CMK (cell line): ENCODE results near the gene UBN1.

ENCODE experiments used
- DNase-seq: peaks from one replicate; pipeline ENCODE4 v3.0.0-alpha.2; 2010; ENCODE audit warnings: low read depth

Gene UBN1

DNA sequence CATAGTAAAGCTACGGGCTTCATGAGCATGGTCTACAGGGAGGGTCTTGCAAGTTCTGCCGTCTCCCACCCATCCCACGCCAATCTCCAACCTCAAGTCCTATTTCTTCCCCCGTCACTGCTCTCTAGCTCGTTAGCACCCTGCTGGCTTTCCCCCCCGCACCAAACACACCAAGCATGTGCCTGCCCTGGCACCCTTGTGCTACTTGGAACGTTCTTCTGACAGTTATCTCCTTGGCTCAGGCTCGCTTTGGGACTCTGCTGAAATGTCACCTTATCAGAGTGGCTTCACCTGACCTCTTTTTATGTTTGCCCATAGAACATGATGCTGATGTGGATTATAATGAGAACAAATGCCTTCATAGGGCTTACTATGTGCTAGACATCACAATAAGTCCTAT, 22.1 kb upstream of the UBN1 start:
- DNase-seq: no peak

DNA sequence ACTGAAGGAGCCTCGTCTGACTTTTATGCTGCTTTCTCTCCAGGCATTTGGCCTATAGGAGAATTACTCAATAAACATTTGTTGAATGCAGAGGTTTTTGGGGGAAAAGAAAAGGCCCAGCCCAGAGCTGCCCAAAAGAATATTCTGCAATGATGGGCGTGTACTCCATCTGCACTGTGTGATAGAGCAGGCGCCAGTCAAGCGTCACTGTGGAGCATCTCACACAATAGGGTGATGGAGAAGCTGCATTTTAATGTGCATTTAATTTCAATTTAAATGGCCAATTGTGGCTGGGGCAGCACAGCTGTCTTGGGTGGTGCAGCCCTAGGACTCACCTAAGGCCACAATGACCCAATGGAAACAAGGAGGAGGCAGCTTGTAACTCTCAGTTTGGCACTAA, 20.8 kb upstream of the UBN1 start:
- DNase-seq: no peak

GRCh38 chr16:4826980-4827379, 20.3 kb upstream of the UBN1 start:
- no peak for DNase-seq

GRCh38 chr16:4828567-4829321, 18.5 kb upstream of the UBN1 start:
- DNase-seq: no peak

GRCh38 chr16:4830408-4830807, 16.9 kb upstream of the UBN1 start:
- no peak for DNase-seq

GRCh38 chr16:4831616-4832015, 15.7 kb upstream of the UBN1 start:
- DNase-seq: no peak

- no peak for DNase-seq
Measured at GRCh38 chr16:4832698-4833343, 14.5 kb upstream of the UBN1 start.

- no peak for DNase-seq
Measured at GRCh38 chr16:4833584-4833983, 13.7 kb upstream of the UBN1 start.

DNA sequence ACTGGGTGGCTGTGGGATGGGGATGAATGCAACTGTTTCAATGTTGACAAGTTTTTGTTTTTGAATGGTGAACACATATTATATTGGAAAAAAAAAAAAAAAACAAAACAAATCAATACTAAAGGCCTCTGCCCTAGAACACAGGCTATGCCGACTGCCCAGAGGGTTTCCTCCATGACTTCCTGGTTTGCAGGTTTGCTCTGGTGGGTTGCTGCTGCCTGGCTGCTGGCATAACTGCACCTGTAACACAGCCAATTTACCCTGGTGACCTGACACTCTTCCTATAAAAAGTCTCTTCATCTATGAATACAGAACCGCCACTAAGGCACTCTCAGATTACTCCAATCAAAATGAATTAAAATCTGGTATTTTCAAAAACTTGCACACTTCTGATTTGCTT, 10.6 kb upstream of the UBN1 start:
- no peak for DNase-seq

- DNase-seq: no peak
Measured at GRCh38 chr16:4837733-4838501, 9.4 kb upstream of the UBN1 start.

GRCh38 chr16:4839942-4840341, 7.3 kb upstream of the UBN1 start:
- no peak for DNase-seq

DNA sequence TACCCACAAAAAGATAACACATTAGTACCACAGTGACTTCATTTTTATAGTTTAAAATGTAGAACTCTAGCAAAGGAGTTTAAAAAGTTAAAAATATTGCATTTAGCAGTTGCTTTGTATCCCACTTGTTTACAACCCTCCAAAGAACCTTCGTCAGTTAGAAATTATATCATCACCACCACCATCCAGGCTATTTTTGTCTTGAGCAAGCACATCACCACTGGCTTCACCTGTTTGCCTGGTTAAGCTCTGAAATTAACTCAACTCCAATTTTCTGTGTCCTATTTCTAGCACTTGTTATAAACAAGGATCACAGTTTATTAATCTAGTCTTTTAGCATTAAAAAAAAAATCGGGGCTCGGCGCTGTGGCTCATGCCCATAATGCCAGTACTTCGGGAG, 6.3 kb upstream of the UBN1 start:
- no peak for DNase-seq

- DNase-seq: no peak
Measured at GRCh38 chr16:4846503-4846900, 779 bp upstream of the UBN1 start.

DNA sequence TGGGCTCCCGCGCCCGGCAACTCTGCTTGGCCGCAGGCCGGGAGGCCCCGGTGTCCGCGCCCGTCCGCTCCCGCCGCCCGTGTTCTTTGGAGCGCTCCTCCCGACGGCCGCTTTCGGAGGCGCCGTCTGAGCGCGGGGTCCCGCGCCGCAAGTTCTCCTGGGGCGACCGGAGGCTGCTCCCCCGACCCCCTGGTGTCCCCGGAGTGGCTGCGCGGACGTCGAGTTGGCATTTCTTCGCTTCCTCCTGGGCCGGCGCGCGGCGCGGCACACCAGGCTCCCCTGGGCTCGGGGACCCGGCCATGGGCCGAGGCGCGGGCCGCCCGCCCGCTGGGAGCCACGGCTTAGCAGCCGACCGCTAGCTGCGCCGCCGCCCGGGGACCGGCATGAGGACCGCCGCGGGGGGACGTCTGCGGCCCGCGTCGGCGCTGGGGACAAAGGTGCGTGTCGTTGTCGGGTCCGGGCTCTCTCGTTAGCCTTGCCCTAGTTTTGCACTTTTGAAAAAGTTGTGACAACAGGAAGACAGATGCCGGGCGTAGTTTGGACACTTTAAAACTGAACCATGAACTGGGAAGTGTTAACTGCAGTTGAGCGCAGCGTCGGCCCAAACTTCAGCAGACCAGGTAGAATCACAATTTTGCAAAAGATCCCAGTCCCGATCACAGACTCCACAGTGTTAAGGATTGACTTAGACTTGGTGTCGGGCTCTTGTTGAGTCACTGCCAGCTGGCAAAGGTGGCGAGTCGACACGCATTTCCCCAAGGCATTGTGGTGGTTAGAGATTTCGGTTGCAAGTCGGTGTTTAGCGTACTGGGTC, 700 bp downstream of the UBN1 start:
- no peak for DNase-seq

DNA sequence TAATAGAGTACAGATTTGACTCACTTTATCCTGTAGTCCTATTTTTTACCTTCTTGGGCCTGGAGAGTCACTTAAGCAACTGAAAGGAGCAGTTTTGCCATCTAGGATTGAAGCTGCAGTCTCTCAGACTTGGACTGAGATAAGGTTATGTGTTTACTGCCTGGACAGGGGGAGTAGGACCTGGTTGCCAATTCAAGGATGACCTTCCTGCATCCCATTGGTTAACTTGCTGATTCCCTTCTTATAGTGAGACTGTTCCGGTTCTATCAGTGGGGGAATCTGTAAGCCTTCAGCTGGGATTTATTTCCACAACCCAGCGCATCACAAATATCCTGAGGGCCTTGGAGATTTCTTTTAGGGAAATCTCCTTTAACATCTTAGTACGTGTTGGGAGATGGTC, 2.9 kb downstream of the UBN1 start:
- no peak for DNase-seq

- no peak for DNase-seq
Measured at GRCh38 chr16:4852221-4852872, 5.1 kb downstream of the UBN1 start.

DNA sequence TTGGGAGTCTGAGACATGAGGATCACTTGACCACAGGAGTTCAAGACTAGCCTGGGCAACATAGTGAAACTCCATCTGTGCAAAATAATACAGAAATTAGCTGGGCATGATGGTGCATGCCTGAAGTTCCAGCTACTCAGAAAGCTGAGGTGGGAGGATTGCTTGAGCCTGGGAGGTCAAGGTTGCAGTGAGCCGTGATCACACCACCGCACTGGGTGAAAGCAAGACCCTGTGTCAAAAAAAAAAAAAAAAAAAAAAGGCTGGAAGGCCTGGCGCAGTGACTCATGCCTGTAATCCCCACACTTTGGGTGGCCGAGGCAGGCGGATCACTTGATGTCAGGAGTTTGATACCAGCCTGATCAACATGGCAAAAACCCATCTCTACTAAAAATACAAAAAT, 8.1 kb downstream of the UBN1 start:
- DNase-seq: no peak

- no peak for DNase-seq
Measured at GRCh38 chr16:4855804-4856203, 8.5 kb downstream of the UBN1 start.

DNA sequence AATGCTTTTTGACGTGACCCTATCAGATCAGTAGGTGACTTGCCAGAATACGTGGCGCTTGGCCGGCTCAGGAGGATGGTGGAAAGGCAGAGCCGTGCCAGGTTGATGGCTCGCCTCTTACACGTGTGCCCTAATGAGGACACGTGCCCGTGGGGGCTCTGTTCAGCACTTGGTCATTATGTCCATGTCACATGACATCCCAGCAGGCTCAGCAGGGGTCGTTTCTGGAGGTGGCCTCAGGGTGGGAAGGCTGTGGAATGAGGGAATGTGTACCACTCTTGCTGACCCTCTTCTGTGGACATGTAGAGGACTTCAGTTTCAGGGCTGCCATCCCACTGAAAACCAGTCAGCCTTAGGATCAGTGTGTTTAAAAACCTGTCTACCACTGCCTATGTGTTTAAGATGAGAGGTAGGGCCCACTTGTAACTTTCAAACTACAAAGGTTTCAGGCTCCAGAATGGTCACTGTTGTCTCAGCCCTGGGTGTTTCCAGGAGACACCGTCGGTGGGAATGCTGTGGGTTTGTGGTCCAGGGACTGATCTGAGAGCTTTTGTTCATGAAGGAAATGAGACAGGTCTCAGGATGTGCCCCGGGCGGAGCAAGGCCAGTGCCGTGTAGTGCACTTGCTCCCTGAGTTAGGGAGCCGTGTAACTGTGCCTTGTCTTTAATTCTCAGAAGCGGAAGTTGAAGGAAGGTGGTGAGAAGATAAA, 12.1 kb downstream of the UBN1 start:
- DNase-seq: no peak

DNA sequence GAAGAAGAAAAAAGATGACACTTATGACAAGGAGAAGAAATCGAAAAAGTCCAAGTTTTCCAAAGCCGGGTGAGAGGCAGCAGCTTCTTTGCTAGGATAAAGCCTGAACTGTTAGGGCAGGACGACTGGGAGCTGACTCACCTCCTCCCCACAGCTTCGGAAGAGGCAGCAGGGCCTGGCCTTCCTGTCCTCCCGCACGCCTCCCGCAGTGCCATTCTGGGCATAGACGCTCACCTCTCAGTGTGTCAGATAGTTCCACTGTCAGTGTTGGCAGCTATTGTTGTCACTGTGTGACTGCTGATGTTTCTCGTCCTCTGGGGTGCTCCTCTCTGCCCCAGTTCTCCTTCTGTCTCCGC, 12.6 kb downstream of the UBN1 start:
- no peak for DNase-seq

DNA sequence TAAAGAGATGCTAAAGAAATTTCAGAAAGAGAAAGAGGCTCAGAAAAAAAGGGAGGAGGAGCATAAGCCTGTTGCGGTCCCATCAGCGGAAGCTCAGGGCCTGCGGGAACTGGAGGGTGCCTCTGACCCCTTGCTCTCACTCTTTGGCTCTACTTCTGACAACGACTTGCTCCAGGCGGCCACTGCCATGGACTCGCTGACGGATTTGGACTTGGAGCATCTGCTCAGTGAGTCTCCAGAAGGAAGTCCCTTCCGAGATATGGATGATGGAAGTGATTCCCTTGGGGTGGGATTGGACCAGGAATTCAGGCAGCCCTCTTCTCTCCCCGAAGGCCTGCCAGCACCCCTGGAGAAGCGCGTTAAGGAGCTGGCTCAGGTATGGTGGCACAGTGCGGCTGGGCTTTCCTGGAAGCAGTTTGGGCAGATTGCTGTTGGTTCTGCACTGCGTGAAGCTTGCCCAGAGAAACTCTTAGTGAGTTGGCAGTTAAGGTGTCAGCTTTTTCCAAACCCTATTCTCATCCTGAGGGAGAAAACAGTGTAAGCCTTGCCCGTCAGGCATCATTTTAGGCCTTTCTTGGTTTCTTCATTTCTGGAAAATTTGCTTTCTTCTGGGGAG, 13.6 kb downstream of the UBN1 start:
- DNase-seq: no peak
